ENCODE data around the gene NES.

DNA sequence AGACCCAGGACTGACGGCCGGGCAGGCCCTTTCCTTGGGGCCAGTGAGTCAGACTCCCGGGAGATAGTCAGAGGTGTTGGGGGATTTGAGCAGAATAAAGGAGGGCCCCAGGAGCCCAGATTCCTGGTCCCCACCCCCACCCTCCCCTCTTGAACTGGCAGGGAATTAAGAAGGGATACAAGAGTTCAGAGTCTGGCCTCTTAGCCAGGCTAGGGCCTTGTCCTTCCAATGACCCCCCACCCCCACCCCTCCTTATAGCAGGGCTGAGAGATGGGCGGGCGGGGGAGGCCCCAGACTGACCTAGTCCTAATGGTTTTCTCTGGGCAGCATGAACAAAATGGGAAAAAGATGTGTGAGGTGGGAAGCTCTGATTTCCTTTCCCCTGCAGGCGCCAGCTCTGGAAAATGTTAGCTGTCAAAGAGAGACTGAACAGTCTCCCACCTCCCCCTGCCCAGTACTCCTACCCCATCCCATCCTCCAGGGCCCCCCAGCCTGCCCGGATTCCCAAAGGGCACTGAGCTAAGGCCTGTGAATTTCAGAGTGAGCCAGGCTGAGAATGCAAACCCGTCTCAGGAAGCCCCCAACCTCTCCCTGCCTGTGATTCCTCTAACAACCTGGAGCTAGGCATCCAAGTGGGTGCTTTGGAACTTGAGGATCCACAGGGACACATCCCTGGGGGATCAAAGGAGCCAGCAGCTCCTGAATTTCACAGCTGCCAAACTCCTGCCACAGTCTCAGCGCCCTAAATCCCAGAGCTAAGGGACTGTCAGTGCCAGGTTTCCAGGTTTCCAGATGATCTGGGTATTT is 34.0 kb upstream of the NES start:
- TF ChIP-seq, protein P1, sequence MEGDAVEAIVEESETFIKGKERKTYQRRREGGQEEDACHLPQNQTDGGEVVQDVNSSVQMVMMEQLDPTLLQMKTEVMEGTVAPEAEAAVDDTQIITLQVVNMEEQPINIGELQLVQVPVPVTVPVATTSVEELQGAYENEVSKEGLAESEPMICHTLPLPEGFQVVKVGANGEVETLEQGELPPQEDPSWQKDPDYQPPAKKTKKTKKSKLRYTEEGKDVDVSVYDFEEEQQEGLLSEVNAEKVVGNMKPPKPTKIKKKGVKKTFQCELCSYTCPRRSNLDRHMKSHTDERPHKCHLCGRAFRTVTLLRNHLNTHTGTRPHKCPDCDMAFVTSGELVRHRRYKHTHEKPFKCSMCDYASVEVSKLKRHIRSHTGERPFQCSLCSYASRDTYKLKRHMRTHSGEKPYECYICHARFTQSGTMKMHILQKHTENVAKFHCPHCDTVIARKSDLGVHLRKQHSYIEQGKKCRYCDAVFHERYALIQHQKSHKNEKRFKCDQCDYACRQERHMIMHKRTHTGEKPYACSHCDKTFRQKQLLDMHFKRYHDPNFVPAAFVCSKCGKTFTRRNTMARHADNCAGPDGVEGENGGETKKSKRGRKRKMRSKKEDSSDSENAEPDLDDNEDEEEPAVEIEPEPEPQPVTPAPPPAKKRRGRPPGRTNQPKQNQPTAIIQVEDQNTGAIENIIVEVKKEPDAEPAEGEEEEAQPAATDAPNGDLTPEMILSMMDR (IDR thresholded peaks at IDR 0.05; ENCODE audit: low read length): no peak
- no peak for TF ChIP-seq EZH2 (IDR thresholded peaks at IDR 0.05; ENCODE audit: borderline replicate concordance, low read length)
